Osteoblast (primary cell): ENCODE measurements around the gene EDNRB. TPM values are rescaled to one million over a fixed set of nuclear protein-coding genes. Genes with fewer than 3 reads are reported as not detected.

Source experiments
- DNase-seq: peaks from one replicate; pipeline ENCODE4 v3.0.0; 2011; ENCODE audit warnings: low spot score, mixed read lengths; ENCODE audit not compliant: insufficient read length; ENCODE audit errors: missing footprints
- H2AFZ ChIP-seq: 2 replicates; pipeline ENCODE4 v1.6.0; 2011; ENCODE audit warnings: mild to moderate bottlenecking, low read length
- H3K27ac ChIP-seq: 2 replicates; pipeline ENCODE4 v1.5.1; 2011; ENCODE audit warnings: mild to moderate bottlenecking, low read depth, low read length, moderate library complexity
- H3K27me3 ChIP-seq: 2 replicates; pipeline ENCODE4 v1.6.0; 2012; ENCODE audit warnings: mild to moderate bottlenecking, control low read depth, inconsistent platforms, low read length, moderate library complexity; ENCODE audit not compliant: insufficient read depth
- H3K36me3 ChIP-seq: 2 replicates; pipeline ENCODE4 v1.5.1; 2011; ENCODE audit warnings: mild to moderate bottlenecking, low read length, control low read depth, moderate library complexity; ENCODE audit not compliant: insufficient read depth
- H3K4me1 ChIP-seq: 2 replicates; pipeline ENCODE4 v1.5.1; 2011; ENCODE audit warnings: mild to moderate bottlenecking, low read length, control low read depth, moderate library complexity; ENCODE audit not compliant: insufficient read depth
- H3K4me2 ChIP-seq: 2 replicates; pipeline ENCODE4 v1.6.0; 2011; ENCODE audit warnings: mild to moderate bottlenecking, low read length; ENCODE audit not compliant: insufficient read depth
- H3K4me3 ChIP-seq: fragments of 200-600 bp; sonication (generic); 3 replicates; pipeline ENCODE4 v1.5.1; 2012; ENCODE audit warnings: mild to moderate bottlenecking, low read length, inconsistent platforms; ENCODE audit not compliant: insufficient read depth
- H3K79me2 ChIP-seq: 2 replicates; pipeline ENCODE4 v1.6.0; 2012; ENCODE audit warnings: mild to moderate bottlenecking, low read length, control low read depth, inconsistent platforms; ENCODE audit not compliant: insufficient read depth
- H3K9me3 ChIP-seq: 2 replicates; pipeline ENCODE4 v1.5.1; 2011; ENCODE audit warnings: low read depth, low read length, control low read depth
- H4K20me1 ChIP-seq: 2 replicates; pipeline ENCODE4 v1.6.0; 2012; ENCODE audit warnings: mild to moderate bottlenecking, low read length, control low read depth; ENCODE audit not compliant: insufficient read depth
- small RNA-seq: library from RNA; depleted of rRNA; stranded (forward); fragments of <200 nt; gene quantifications from one replicate; pipeline ENCODE3, GENCODE V24; 2012
- total RNA-seq: library from RNA; depleted of rRNA; stranded (reverse); fragments of >200 nt; gene quantifications from 2 replicates; pipeline ENCODE4 v1.2.3, GENCODE V29; 2012
- TF ChIP-seq, protein P1 (sequence below): IDR thresholded peaks from 2 replicates; pipeline ENCODE4 v1.5.1; 2011; ENCODE audit warnings: mild to moderate bottlenecking, low read depth, low read length, moderate library complexity; ENCODE audit errors: extremely low read depth

The EDNRB gene
- total RNA-seq, 1 donor = under 0.01 TPM

- no peak overlapping the region for H3K4me3 ChIP-seq
- DNase-seq = no peak
- H3K27ac ChIP-seq = no peak overlapping the region
- H2AFZ ChIP-seq = no peak overlapping the region
- no peaks in the 10 kb centered on the region for H3K27me3 ChIP-seq
- no peak overlapping the region for H3K4me2 ChIP-seq
- no peaks in the 10 kb centered on the region for H4K20me1 ChIP-seq
- TF ChIP-seq, protein P1, sequence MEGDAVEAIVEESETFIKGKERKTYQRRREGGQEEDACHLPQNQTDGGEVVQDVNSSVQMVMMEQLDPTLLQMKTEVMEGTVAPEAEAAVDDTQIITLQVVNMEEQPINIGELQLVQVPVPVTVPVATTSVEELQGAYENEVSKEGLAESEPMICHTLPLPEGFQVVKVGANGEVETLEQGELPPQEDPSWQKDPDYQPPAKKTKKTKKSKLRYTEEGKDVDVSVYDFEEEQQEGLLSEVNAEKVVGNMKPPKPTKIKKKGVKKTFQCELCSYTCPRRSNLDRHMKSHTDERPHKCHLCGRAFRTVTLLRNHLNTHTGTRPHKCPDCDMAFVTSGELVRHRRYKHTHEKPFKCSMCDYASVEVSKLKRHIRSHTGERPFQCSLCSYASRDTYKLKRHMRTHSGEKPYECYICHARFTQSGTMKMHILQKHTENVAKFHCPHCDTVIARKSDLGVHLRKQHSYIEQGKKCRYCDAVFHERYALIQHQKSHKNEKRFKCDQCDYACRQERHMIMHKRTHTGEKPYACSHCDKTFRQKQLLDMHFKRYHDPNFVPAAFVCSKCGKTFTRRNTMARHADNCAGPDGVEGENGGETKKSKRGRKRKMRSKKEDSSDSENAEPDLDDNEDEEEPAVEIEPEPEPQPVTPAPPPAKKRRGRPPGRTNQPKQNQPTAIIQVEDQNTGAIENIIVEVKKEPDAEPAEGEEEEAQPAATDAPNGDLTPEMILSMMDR = no peak
- no peaks in the 10 kb centered on the region for H3K4me1 ChIP-seq
- no peaks in the 10 kb centered on the region for H3K79me2 ChIP-seq
- no peaks in the 10 kb centered on the region for H3K36me3 ChIP-seq
- H3K9me3 ChIP-seq = peaks cover 1% of the 10 kb centered on the region
These were observed 72.5 kb downstream of the EDNRB start for GRCh38 chr13:77846173-77846572.

Small RNAs within 50 kb of the gene (small RNA-seq; reads per million reads assigned to genes)
- gene RN7SL810P = not detected

Other genes with a start within 250 kb of the EDNRB start
- not detected in 2 replicates for gene SLAIN1, start 221.1 kb downstream of the EDNRB start, total RNA-seq